ENCODE data around the gene C15orf39. TPM values are rescaled to one million over a fixed set of nuclear protein-coding genes. Genes with fewer than 3 reads are reported as not detected.

C15orf39 gene
- total and polyA plus RNA-seq, 2 experiments from 2014 or later, result 13.4 to 54.1 TPM

- TF ChIP-seq REST (IDR thresholded peaks at IDR 0.05; ENCODE audit: unreplicated experiment) (no peak), ZNF331 (CRISPR knock-in tag; IDR thresholded peaks at IDR 0.05; ENCODE audit: low read depth) (no peak)
These were observed 29.3 kb upstream of the C15orf39 start (continued) for GRCh38 chr15:75172284-75172820.

- Histone ChIP-seq H3K36me3 (ENCODE audit: insufficient read depth) (no peaks in the 10 kb centered on the region), H4K20me1 (replicated peaks; ENCODE audit: insufficient read depth) (no peaks in the 10 kb centered on the region), H3K27ac (ENCODE audit: low read depth) (no peak overlapping the region), H2AFZ (no peak overlapping the region), H3K9me2 (ENCODE audit: insufficient read depth) (no peaks in the 10 kb centered on the region), H3K27me3 (ENCODE audit: insufficient read depth) (peaks cover 11% of the 10 kb centered on the region), H3F3A (replicated peaks; ENCODE audit: low read depth) (0 out of 2 replicates have a peak, but pooled peaks cover 7% of the 10 kb centered on the region), H3K4me3 (no peak overlapping the region), H3K79me2 (replicated peaks; ENCODE audit: insufficient read depth) (no peaks in the 10 kb centered on the region), H3K4me1 (ENCODE audit: insufficient read depth) (peaks cover 17% of the 10 kb centered on the region), H3K4me2 (no peak overlapping the region)
- no peak for TF ChIP-seq EZH2 (IDR thresholded peaks at IDR 0.05; ENCODE audit: low read depth, unreplicated experiment)
- no peak for TF ChIP-seq ZNF114 (CRISPR knock-in tag; IDR thresholded peaks at IDR 0.05)
- no peak for TF ChIP-seq POLR2AphosphoS5 (IDR thresholded peaks at IDR 0.05; ENCODE audit: low read depth)
- no peak for TF ChIP-seq STAT1 (IDR thresholded peaks at IDR 0.05; ENCODE audit: unreplicated experiment)
- no peaks in the 10 kb centered on the region for H3K36me3 Mint-ChIP-seq (ENCODE audit: low read depth)
- no peak overlapping the region for H3K27ac Mint-ChIP-seq
- ATAC-seq (no peak), DNase-seq (ENCODE audit: low spot score) (no peak)
- peaks cover 17% of the 10 kb centered on the region for H3K4me1 Mint-ChIP-seq
- no peak overlapping the region for H3K4me3 Mint-ChIP-seq
- H3K27me3 Mint-ChIP-seq (ENCODE audit: insufficient read depth, low read depth, poor library complexity), result peaks cover 18% of the 10 kb centered on the region
- H3K9me3 Mint-ChIP-seq, result no peaks in the 10 kb centered on the region; the same call in 2 of the 3 replicates
These were observed 27.6 kb upstream of the C15orf39 start for GRCh38 chr15:75174102-75174501.

GRCh38 chr15:75174729-75175128, 27.0 kb upstream of the C15orf39 start:
- Histone ChIP-seq H2AFZ (no peak overlapping the region), H3K36me3 (ENCODE audit: insufficient read depth) (no peaks in the 10 kb centered on the region)
- H3K27ac Mint-ChIP-seq, result no peak overlapping the region
- no peak for TF ChIP-seq REST (IDR thresholded peaks at IDR 0.05; ENCODE audit: unreplicated experiment)
- TF ChIP-seq ZNF114 (CRISPR knock-in tag; IDR thresholded peaks at IDR 0.05), result no peak
- no peak for TF ChIP-seq CTCF (conservative IDR thresholded peaks at IDR 0.05; ENCODE audit: low read depth in 2 of 2)
- TF ChIP-seq NANOG (IDR thresholded peaks at IDR 0.05; ENCODE audit: borderline replicate concordance), result no peak
- TF ChIP-seq POLR2AphosphoS5 (IDR thresholded peaks at IDR 0.05; ENCODE audit: low read depth), result no peak
- no peak for TF ChIP-seq EZH2 (IDR thresholded peaks at IDR 0.05; ENCODE audit: low read depth, unreplicated experiment)
- no peak for TF ChIP-seq EZH2phosphoT487 (IDR thresholded peaks at IDR 0.05; ENCODE audit: unreplicated experiment)
- TF ChIP-seq JUNB (IDR thresholded peaks at IDR 0.05; ENCODE audit: unreplicated experiment), result no peak

More at GRCh38 chr15:75174729-75175128, 27.0 kb upstream of the C15orf39 start:
- H4K20me1 ChIP-seq (replicated peaks; ENCODE audit: insufficient read depth), result no peaks in the 10 kb centered on the region
- H3K4me2 ChIP-seq, result no peak overlapping the region
- ATAC-seq, result no peak
- DNase-seq (ENCODE audit: low spot score), result no peak
- H3K4me1 Mint-ChIP-seq, result peaks cover 21% of the 10 kb centered on the region
- no peak overlapping the region for H3K27ac ChIP-seq (ENCODE audit: low read depth)
- peaks cover 14% of the 10 kb centered on the region for H3K27me3 ChIP-seq (ENCODE audit: insufficient read depth)
- H3K4me3 ChIP-seq, result no peak overlapping the region
- no peaks in the 10 kb centered on the region for H3K9me3 Mint-ChIP-seq
- H3K9me2 ChIP-seq (ENCODE audit: insufficient read depth), result no peaks in the 10 kb centered on the region
- no peaks in the 10 kb centered on the region for H3K36me3 Mint-ChIP-seq (ENCODE audit: low read depth)
- H3K27me3 Mint-ChIP-seq (ENCODE audit: insufficient read depth, low read depth, poor library complexity), result peaks cover 22% of the 10 kb centered on the region
- no peaks in the 10 kb centered on the region for H3K79me2 ChIP-seq (replicated peaks; ENCODE audit: insufficient read depth)
- no peak overlapping the region for H3K4me3 Mint-ChIP-seq
- H3K4me1 ChIP-seq (ENCODE audit: insufficient read depth), result peaks cover 23% of the 10 kb centered on the region
- H3F3A ChIP-seq (replicated peaks; ENCODE audit: low read depth), result 0 out of 2 replicates have a peak, but pooled peaks cover 7% of the 10 kb centered on the region

All from GM23338 (cell line).